Mesenchymal stem cell (in vitro differentiated cells and primary cell): ENCODE data around the gene TDP1.

Experiments
- DNase-seq: peaks from one replicate; pipeline ENCODE4 v3.0.0-alpha.2; 2013
- H2AFZ ChIP-seq: one replicate; pipeline ENCODE4 v1.6.1; 2013; ENCODE audit warnings: low read depth, mild to moderate bottlenecking, control low read depth, inconsistent platforms, low read length, moderate library complexity
- H2AK5ac ChIP-seq: 2 replicates; pipeline ENCODE4 v1.6.1; 2013; ENCODE audit warnings: low read length, moderate library complexity, mild to moderate bottlenecking, inconsistent platforms; ENCODE audit not compliant: severe bottlenecking
- H2BK120ac ChIP-seq: one replicate; pipeline ENCODE4 v1.6.1; 2013; ENCODE audit warnings: low read depth, mild to moderate bottlenecking, inconsistent platforms, low read length, moderate library complexity
- H2BK12ac ChIP-seq, 2 experiments: one replicate each; pipeline ENCODE4 v1.6.1; 2013; ENCODE audit warnings: inconsistent platforms in 2 of 2, low read length in 2 of 2, mild to moderate bottlenecking in 2 of 2, moderate library complexity in 2 of 2, control low read depth in 1 of 2
- H2BK15ac ChIP-seq: one replicate; pipeline ENCODE4 v1.6.1; 2013; ENCODE audit warnings: mild to moderate bottlenecking, low read depth, inconsistent platforms; ENCODE audit not compliant: poor library complexity, severe bottlenecking
- H2BK5ac ChIP-seq: 2 replicates; pipeline ENCODE4 v1.6.1; 2013; ENCODE audit warnings: low read depth, mild to moderate bottlenecking, low read length, control low read depth, inconsistent platforms; ENCODE audit not compliant: poor library complexity, severe bottlenecking
- H3K14ac ChIP-seq, 2 experiments: one replicate each; pipeline ENCODE4 v1.6.1; 2013; ENCODE audit warnings: inconsistent platforms in 2 of 2, low read length in 2 of 2, control low read depth in 1 of 2, mild to moderate bottlenecking in 1 of 2, moderate library complexity in 1 of 2
- H3K18ac ChIP-seq, 2 experiments: one replicate each; pipeline ENCODE4 v1.6.1; 2013; ENCODE audit warnings: inconsistent platforms in 2 of 2, low read length in 2 of 2, control low read depth in 1 of 2, low read depth in 1 of 2, mild to moderate bottlenecking in 1 of 2
- H3K23ac ChIP-seq, 2 experiments: one replicate each; pipeline ENCODE4 v1.6.1; 2013; ENCODE audit warnings: inconsistent platforms in 2 of 2, low read length in 2 of 2, mild to moderate bottlenecking in 2 of 2, moderate library complexity in 2 of 2, control low read depth in 1 of 2
- H3K27ac ChIP-seq: 2 replicates; pipeline ENCODE4 v1.5.1; 2013; ENCODE audit warnings: mild to moderate bottlenecking, moderate library complexity, low read length, control low read depth, inconsistent platforms; ENCODE audit not compliant: poor library complexity, severe bottlenecking
- H3K27me3 ChIP-seq, 2 experiments: 2 replicates each; pipeline versions ENCODE4 v1.6.1 to v1.7.0; 2013; ENCODE audit warnings: low read length in 2 of 2, mild to moderate bottlenecking in 2 of 2, moderate library complexity in 2 of 2, control low read depth in 1 of 2, inconsistent platforms in 1 of 2; ENCODE audit not compliant: control insufficient read depth in 1 of 2, insufficient read depth in 1 of 2
- H3K36me3 ChIP-seq, 2 experiments: 2 replicates each; pipeline versions ENCODE4 v1.6.1 to v1.7.0; 2013; ENCODE audit warnings: low read length in 2 of 2, control low read depth in 1 of 2, inconsistent platforms in 1 of 2, low read depth in 1 of 2, mild to moderate bottlenecking in 1 of 2; ENCODE audit not compliant: insufficient read depth in 2 of 2, control insufficient read depth in 1 of 2
- H3K4ac ChIP-seq, 2 experiments: one replicate each; pipeline ENCODE4 v1.6.1; 2013; ENCODE audit warnings: inconsistent platforms in 2 of 2, low read length in 2 of 2, mild to moderate bottlenecking in 2 of 2, moderate library complexity in 2 of 2, control low read depth in 1 of 2, low read depth in 1 of 2
- H3K4me1 ChIP-seq: 2 replicates; pipeline ENCODE4 v1.6.1; 2013; ENCODE audit warnings: low read depth, low read length, control low read depth; ENCODE audit not compliant: control insufficient read depth, insufficient read depth
- H3K4me2 ChIP-seq: 2 replicates; pipeline ENCODE4 v1.6.1; 2013; ENCODE audit warnings: low read length, mild to moderate bottlenecking, inconsistent platforms; ENCODE audit not compliant: poor library complexity, severe bottlenecking
- H3K4me3 ChIP-seq, 2 experiments: 2 replicates each; pipeline versions ENCODE4 v1.5.1 to v1.7.0; 2013; ENCODE audit warnings: low read length in 2 of 2, mild to moderate bottlenecking in 2 of 2, control low read depth in 1 of 2, low read depth in 1 of 2; ENCODE audit not compliant: insufficient read depth in 1 of 2
- H3K79me1 ChIP-seq: replicated peaks from 2 replicates; pipeline ENCODE4 v1.6.1; 2013; ENCODE audit warnings: mild to moderate bottlenecking, control low read depth, low read length, inconsistent platforms; ENCODE audit not compliant: poor library complexity, severe bottlenecking
- H3K9ac ChIP-seq: 2 replicates; pipeline ENCODE4 v1.7.0; 2013; ENCODE audit warnings: mild to moderate bottlenecking, low read length, moderate library complexity
- H3K9me3 ChIP-seq: 2 replicates; pipeline ENCODE4 v1.7.0; 2013; ENCODE audit warnings: mild to moderate bottlenecking, low read length; ENCODE audit not compliant: control insufficient read depth
- H4K8ac ChIP-seq: one replicate; pipeline ENCODE4 v1.6.1; 2013; ENCODE audit warnings: inconsistent platforms, mild to moderate bottlenecking, low read length, moderate library complexity
- H4K91ac ChIP-seq: one replicate; pipeline ENCODE4 v1.6.1; 2013; ENCODE audit warnings: mild to moderate bottlenecking, low read length, inconsistent platforms
- WGBS: methylation state at CpG from one replicate; pipeline ENCODE4 v1.1.7; 2013; ENCODE audit warnings: mixed read lengths; 5-methylcytosine and 5-hydroxymethylcytosine counted together

The TDP1 gene

DNA sequence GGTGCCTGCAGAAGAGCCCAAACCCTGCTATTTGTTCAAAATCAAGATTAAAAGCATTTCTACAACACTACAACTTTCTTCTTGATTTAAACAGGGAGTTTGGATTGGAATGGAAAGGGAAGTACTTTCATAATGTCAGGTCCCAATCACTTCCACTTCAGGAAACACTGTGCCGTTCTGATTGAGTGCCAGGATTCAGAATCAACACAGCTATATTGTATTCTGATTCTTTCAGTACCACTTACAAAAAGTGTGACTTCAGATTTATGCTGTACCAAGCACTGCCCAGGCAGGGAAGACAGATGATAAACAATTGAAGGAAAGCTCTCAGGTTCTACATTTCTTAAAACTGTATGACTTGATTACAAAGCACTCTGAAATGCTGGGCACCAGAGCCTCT, 3.2 kb downstream of the TDP1 start:
- Histone ChIP-seq H4K91ac (no peak overlapping the region), H2BK5ac (no peak overlapping the region), H2AK5ac (no peak overlapping the region), H3K14ac (no peak overlapping the region), H3K9ac (no peak overlapping the region), H4K8ac (no peak overlapping the region), H3K18ac (no peak overlapping the region), H3K27ac (no peak overlapping the region), H3K36me3 (peaks cover 17 to 30% of the 10 kb centered on the region in 2 experiments), H3K9me3 (no peaks in the 10 kb centered on the region), H3K23ac (no peak overlapping the region), H3K4me1 (peaks cover 11% of the 10 kb centered on the region), H2BK15ac (no peak overlapping the region), H3K27me3 (no peaks in the 10 kb centered on the region), H2BK120ac (no peak overlapping the region), H2AFZ (no peak overlapping the region), H2BK12ac (no peak overlapping the region), H3K4ac (no peak overlapping the region), H3K79me1 (peaks cover 34% of the 10 kb centered on the region), H3K4me3 (no peak overlapping the region), H3K4me2 (no peak overlapping the region)
- 100% methylated on average over 1 of the region's 1 CpG for WGBS
- no peak for DNase-seq

- Histone ChIP-seq H4K8ac (no peak overlapping the region), H2BK12ac (no peak overlapping the region), H3K36me3 (peaks cover 17 to 39% of the 10 kb centered on the region in 2 experiments), H3K23ac (no peak overlapping the region), H3K9me3 (no peaks in the 10 kb centered on the region), H2BK5ac (no peak overlapping the region), H2BK15ac (no peak overlapping the region), H3K14ac (no peak overlapping the region), H3K9ac (no peak overlapping the region), H2BK120ac (no peak overlapping the region), H4K91ac (no peak overlapping the region), H3K4me2 (no peak overlapping the region), H3K27me3 (no peaks in the 10 kb centered on the region), H2AFZ (no peak overlapping the region), H3K4me3 (no peak overlapping the region), H3K79me1 (peaks cover 36% of the 10 kb centered on the region), H3K4me1 (peaks cover 11% of the 10 kb centered on the region), H2AK5ac (no peak overlapping the region), H3K18ac (no peak overlapping the region), H3K4ac (no peak overlapping the region), H3K27ac (no peak overlapping the region)
- DNase-seq = no peak
- WGBS = 95% methylated on average over 1 of the region's 3 CpGs
These were observed 4.2 kb downstream of the TDP1 start for GRCh38 chr14:89959853-89960445.

DNA sequence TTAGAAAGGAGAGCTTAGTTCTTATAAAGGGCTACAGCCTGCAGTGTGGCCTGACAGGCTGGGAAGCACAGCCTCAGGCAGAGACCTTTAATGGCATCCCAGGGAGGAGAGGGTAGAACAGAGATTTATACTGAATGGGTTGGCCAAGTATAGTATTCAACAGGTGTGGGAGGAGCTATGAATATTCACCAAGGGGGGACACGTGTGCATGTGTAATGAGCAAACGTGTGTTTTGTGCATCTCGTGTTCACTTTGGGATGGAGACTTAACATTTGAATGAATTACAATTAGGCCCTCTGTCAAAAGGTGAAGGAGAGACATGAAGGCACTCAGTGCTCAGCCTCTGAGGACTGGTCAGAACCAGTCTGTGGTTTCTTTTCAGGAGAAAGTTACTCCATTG, 5.2 kb downstream of the TDP1 start:
- Histone ChIP-seq H2AK5ac (no peak overlapping the region), H3K4ac (no peak overlapping the region), H3K4me2 (no peak overlapping the region), H3K27ac (no peak overlapping the region), H3K4me1 (peaks cover 11% of the 10 kb centered on the region), H2AFZ (no peak overlapping the region), H3K9me3 (no peaks in the 10 kb centered on the region), H2BK120ac (no peak overlapping the region), H3K27me3 (no peaks in the 10 kb centered on the region), H2BK12ac (no peak overlapping the region), H3K4me3 (no peak overlapping the region), H3K36me3 (peaks cover 17 to 43% of the 10 kb centered on the region in 2 experiments), H4K8ac (no peak overlapping the region), H3K9ac (no peak overlapping the region), H3K14ac (no peak overlapping the region), H2BK15ac (no peak overlapping the region), H4K91ac (no peak overlapping the region), H3K18ac (no peak overlapping the region), H3K79me1 (peaks cover 41% of the 10 kb centered on the region), H2BK5ac (no peak overlapping the region), H3K23ac (peak overlapping the region in 1 of 2 experiments; percentile 32)
- 81% methylated on average over 3 of the region's 3 CpGs for WGBS
- no peak for DNase-seq

GRCh38 chr14:89963288-89963978, 7.7 kb downstream of the TDP1 start:
- Histone ChIP-seq H3K14ac (no peak overlapping the region), H3K36me3 (peaks cover 12 to 61% of the 10 kb centered on the region in 2 experiments), H2BK5ac (no peak overlapping the region), H4K91ac (no peak overlapping the region), H3K9me3 (no peaks in the 10 kb centered on the region), H3K4ac (no peak overlapping the region), H3K9ac (no peak overlapping the region), H2BK12ac (no peak overlapping the region), H4K8ac (no peak overlapping the region), H3K79me1 (peaks cover 39% of the 10 kb centered on the region), H2BK120ac (no peak overlapping the region), H2AK5ac (no peak overlapping the region), H3K4me1 (no peaks in the 10 kb centered on the region), H3K23ac (no peak overlapping the region), H3K4me2 (no peak overlapping the region), H2AFZ (no peak overlapping the region), H2BK15ac (no peak overlapping the region), H3K18ac (no peak overlapping the region), H3K27me3 (no peaks in the 10 kb centered on the region), H3K4me3 (no peak overlapping the region), H3K27ac (no peak overlapping the region)
- DNase-seq = no peak
- 91% methylated on average over 6 of the region's 10 CpGs for WGBS
